IPS DF 4.7 (cell line): Measurements from ENCODE around the gene ITSN1.
"Not testable (repeated sequence)": the region's sequence is repeated elsewhere in the genome, so short reads cannot be mapped to it uniquely, and the experiment has no call there.

Experiments used
- DNase-seq: peaks from one replicate; pipeline ENCODE4 v3.0.0-alpha.2; 2013; ENCODE audit warnings: low spot score; ENCODE audit errors: extremely low read depth

Gene ITSN1

GRCh38 chr21:33650929-33651509, 8.7 kb downstream of the ITSN1 start:
- DNase-seq = no peak

GRCh38 chr21:33651965-33652680, 9.8 kb downstream of the ITSN1 start:
- DNase-seq = no peak

GRCh38 chr21:33654412-33654811, 12.1 kb downstream of the ITSN1 start:
- DNase-seq = no peak

GRCh38 chr21:33655588-33656221, 13.4 kb downstream of the ITSN1 start:
- DNase-seq = no peak

- DNase-seq = no peak
Measured at GRCh38 chr21:33657124-33657820, 15.0 kb downstream of the ITSN1 start.

DNA sequence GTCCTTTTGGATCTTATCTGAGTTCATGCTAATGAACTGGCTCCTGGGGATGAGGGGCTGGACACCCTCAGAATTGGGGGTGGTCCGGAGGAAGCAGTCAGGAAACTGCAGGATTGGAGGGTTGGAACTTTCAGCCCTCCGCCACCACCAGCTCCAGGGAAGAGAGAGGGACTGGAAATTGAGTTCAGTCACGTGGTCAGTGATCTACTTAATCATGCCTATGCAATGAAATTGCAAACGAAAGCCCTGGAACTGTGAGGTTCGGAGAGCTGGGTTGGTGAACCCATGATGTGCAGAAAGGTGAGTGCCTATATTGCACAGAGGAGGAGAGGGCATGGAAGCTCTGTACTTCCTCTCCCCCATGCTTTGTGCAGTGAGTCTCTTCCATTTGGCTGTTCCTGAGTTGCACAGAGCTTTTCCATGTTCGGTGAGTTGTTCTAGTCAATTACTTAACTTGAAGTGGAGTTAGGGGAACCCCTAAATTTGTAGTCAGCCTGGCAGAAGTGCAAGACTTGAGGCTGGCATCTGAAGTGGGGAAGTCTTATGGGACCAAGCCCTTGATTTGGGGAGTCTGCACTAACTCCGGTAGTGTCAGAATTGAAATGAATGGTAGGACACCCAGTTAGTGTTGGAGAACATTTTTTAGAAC, 16.7 kb downstream of the ITSN1 start:
- no peak for DNase-seq

DNA sequence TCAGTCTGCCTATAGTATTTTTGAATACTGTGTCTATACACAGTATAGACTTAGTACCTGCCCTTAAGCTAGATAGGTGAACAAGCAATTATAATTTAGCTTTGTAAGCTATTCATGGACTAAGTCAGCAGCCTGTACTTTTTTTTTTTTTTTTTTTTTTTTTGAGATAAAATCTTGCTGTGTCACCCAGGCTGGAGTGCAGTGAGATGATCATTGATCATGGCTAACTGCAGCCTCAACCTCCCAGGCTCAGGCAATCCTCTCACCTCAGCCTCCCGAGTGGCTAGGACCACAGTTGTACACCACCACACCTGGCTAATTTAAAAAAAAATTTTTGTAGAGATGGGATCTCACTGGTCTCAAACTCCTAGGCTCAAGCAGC, 17.3 kb downstream of the ITSN1 start:
- no peak for DNase-seq

GRCh38 chr21:33660406-33660805, 18.1 kb downstream of the ITSN1 start:
- DNase-seq = no peak

- no peak for DNase-seq
Measured at GRCh38 chr21:33661146-33661545, 18.8 kb downstream of the ITSN1 start.

GRCh38 chr21:33662046-33662445, 19.7 kb downstream of the ITSN1 start:
- no peak for DNase-seq

GRCh38 chr21:33663241-33663640, 20.9 kb downstream of the ITSN1 start:
- DNase-seq = no peak

DNA sequence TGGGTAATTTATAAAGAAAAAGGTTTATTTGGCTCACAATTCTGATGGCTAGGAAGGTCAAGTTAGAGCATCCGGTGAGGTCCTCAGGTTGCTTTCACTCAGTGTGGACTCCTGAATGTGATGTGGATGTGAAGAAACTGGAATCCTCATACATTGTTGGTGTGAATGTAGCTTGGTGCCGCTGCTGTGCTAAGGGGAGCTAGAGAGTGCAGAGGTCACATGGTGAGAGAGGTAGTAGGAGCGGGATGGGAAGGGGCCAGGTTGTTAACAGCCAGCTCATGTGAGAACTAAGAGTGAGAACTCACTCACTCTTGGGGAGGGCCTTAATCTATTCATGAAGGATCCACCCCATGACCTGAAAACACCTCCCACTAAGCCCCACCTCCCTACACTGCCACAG, 21.8 kb downstream of the ITSN1 start:
- DNase-seq = no peak

GRCh38 chr21:33666153-33666552, 23.9 kb downstream of the ITSN1 start:
- no peak for DNase-seq

- DNase-seq = no peak
Measured at GRCh38 chr21:33667636-33668035, 25.3 kb downstream of the ITSN1 start.

DNA sequence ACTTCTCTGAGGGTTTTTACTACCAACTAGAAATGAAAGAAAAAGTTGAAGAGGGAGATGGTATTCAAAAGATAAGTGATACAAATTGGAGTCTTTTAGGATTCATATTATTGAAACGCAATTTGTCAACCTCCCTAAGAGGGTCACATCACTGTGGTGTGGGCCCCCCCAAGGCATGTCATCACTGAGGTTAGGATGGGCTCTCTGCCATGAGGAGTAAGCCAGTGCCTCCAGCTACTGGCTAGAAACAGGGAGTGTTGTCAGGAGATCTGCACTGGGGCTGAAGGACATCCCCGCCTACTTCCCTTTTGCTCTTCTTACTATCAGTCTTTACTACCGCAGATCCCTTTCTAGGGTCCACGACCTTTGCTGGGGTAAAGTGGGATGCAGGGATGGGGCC, 25.9 kb downstream of the ITSN1 start:
- no peak for DNase-seq

GRCh38 chr21:33668620-33669019, 26.3 kb downstream of the ITSN1 start:
- no peak for DNase-seq

DNA sequence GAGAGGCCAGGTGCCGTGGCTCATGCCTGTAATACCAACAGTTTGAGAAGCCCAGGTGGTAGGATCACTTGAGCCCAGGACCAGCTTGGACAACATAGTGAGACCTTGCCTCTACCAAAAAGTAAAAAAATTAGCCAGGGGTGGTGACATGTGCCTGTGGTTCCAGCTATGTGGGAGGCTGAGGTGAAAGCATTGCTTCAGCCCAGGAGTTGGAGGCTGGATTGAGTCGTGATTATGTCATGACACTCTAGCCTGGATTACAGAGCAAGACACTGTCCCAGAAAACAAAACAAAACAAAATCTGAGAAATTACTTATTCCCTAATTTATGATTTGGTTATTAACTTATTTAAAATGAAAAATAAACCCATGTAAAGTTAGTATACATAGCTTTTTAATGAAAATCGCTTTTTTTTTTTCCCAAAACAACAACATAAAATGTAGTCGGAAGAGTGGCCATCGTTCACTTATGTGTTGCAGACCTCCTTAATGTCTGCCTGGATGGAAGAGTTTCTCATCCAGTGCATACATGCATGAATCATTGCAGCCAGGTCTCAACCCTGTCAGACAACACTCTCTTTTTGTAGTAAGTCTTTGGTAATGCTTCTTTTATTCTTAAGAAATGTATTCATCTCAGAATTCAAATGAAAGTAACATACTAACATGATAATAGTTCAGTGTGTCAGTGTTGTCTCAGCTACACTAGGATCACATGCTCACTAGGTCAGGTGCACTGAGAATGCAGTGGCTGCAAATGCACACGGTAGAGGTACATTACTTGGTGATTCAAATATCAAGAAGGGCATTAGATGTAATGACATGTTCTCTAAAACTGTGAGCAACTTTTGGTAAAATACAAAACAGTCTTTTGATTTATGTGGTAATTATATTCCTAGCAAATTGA, 28.0 kb downstream of the ITSN1 start:
- no peak for DNase-seq

GRCh38 chr21:33673473-33673872, 31.2 kb downstream of the ITSN1 start:
- no peak for DNase-seq

- DNase-seq = no peak
Measured at GRCh38 chr21:33674226-33674625, 31.9 kb downstream of the ITSN1 start.

DNA sequence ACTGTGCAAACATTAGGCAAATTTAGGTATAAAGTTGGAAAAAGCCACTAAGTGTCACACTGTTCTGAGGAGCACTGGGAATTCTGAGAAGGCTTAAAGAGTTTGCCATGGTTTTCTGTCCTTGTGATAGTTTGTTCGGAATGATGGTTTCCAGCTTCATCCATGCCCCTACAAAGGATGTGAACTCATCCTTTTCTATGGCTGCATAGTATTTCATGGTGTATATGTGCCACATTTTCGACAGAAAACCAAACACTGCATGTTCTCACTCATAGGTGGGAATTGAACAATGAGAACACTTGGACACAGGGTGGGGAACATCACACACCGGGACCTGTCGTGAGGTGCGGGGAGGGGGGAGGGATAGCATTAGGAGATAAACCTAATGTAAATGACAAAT, 34.4 kb downstream of the ITSN1 start:
- DNase-seq = not testable (repeated sequence)

GRCh38 chr21:33677450-33677849, 35.1 kb downstream of the ITSN1 start:
- DNase-seq = no peak
